GM12873 (cell line): ENCODE results near the gene DYNC2H1.

Experiments
- TF ChIP-seq, protein P1 (sequence below): IDR thresholded peaks from 2 replicates; pipeline ENCODE4 v1.5.1; 2012; ENCODE audit warnings: low read depth, mild to moderate bottlenecking, moderate library complexity, low read length, control low read depth; ENCODE audit not compliant: insufficient read depth; ENCODE audit errors: missing control alignments

Gene DYNC2H1

DNA sequence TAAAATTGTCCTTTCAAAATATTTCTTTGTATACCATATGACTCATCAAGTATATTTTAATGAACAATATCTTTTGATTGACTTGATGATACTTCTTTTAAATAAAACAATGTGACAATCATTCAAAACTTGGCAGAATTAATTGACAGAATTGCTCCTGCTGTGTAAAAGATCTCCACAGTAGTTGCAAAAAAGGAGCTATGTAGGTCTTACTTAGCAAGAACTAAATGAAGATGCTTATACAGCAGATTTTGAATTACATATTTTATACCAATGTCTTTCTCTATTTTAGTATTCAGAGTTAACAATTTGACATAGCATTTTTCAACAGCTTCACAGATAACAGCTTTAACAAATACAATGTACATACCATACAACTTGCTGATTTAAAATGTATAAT, 144.9 kb downstream of the DYNC2H1 start:
- TF ChIP-seq, protein P1, sequence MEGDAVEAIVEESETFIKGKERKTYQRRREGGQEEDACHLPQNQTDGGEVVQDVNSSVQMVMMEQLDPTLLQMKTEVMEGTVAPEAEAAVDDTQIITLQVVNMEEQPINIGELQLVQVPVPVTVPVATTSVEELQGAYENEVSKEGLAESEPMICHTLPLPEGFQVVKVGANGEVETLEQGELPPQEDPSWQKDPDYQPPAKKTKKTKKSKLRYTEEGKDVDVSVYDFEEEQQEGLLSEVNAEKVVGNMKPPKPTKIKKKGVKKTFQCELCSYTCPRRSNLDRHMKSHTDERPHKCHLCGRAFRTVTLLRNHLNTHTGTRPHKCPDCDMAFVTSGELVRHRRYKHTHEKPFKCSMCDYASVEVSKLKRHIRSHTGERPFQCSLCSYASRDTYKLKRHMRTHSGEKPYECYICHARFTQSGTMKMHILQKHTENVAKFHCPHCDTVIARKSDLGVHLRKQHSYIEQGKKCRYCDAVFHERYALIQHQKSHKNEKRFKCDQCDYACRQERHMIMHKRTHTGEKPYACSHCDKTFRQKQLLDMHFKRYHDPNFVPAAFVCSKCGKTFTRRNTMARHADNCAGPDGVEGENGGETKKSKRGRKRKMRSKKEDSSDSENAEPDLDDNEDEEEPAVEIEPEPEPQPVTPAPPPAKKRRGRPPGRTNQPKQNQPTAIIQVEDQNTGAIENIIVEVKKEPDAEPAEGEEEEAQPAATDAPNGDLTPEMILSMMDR, result no peak

DNA sequence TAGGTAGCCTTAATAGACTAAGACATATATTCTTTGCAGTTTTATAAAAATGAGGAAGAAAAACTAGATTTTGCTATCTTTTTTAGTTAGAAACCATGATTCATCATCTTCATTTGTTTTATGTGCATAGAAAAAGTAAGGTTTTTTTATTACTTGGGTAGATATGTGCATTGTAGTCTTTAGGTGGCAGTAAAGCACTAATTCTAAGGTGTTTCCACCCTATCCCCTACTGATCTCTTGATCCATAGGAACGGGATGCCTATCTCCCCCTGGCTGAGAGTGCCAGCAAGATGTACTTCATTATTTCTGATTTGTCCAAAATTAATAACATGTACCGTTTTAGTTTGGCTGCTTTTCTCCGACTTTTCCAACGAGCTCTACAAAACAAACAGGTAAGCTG, 148.1 kb downstream of the DYNC2H1 start:
- TF ChIP-seq, protein P1, result no peak

DNA sequence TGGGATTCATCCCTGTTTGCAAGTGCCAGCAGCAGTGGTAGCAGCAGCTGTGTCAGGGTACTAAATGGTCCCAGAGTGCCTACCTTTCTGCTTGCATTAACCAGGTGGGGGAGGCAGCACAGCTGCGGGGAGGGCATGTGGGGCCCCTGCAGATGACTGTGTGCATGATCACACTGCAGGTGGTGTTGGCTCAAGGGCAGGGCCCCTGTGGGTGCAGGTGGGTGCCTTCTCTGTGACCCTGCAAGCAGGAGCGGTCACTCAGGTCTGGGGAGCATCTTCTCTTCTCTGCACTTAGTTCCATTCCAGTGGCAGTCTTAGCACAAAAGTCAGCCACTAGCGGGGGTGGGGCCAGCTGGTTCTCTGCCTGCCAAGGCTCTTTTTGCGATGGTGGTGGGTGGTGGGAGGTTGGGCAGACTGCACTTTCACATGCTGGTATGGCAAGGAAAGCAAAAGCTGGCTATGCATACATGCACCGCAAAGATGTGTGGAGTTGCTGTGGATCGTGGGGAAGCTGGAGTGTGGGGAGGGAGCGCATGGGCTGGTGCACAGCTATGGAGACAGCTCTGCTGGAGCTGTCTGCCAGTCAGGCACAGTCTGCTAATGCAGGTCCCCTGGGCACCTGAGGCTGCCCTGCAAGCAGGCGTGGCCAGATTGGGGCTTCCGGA, 157.1 kb downstream of the DYNC2H1 start:
- TF ChIP-seq, protein P1, result no peak

DNA sequence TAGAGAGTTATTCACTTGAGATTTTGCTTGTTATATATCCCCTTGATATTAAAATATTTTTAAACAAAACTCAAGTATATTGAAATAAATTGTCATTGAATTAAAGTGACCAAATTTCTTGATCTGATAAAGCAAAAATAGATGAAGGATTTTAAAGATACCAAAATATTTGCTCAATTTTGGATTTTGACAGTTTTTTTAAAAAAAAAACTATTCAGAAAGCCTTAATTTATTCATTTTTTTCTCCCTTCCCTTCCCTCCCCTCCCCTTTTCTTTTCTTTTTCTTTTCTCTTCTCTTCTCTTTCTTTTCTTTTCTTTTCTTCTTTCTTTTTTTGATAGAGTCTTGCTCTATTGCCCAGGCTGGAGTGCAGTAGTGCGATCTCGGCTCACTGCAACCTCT, 163.7 kb downstream of the DYNC2H1 start:
- TF ChIP-seq, protein P1, result no peak

DNA sequence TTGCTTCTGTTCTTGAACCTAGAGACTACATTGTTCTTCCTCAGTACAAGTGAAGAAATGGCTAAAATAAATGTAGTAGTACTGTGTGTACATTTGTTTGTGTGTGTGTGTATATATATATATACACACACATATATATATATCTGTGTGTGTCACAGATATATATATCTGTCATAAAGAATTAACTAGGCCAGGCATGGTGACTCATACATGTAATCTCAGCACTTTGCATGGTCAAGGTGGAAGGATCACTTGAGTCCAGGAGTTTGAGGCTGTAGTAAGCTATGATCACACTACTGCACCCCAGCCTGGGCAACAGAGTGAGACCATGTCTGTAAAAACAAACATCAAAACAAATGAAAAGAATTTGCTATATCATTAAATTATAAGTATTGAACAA, 164.8 kb downstream of the DYNC2H1 start:
- TF ChIP-seq, protein P1, result no peak

DNA sequence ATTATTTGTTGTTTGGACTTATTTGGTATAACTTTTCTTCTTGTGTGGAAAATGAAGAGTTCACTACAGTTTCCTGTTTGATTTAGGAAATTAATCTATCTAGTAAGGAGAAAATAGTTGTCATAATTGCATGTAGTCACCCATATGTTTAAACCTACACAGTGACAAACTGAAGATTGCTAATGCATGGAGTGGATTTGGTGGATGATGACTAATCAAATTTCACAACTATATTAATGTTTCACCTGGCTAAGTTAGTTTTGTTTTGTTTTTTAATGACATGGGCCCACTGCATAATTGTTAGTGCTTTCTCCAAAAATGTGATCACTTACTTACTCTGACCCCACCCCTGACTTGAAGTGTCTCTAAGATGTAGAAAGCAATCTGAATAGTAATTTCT, 170.6 kb downstream of the DYNC2H1 start:
- TF ChIP-seq, protein P1, result no peak

DNA sequence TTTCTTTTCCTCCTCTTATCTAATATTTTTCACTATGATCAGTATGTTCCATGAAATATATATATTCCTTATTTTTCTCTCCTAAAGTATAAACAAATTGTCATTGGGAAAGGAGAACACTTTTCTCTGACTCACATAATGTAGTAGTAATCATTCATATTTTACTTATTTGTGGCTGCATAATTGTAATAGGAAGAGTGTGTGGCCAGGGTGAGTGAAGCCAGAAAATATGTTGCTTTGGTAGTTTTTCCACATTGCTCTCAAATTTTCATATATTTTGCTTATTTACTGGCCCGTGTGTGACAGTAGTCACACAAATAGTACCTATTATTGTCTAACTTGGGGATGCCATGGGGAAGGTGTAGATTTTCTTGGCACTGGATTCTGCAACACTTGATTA, 172.1 kb downstream of the DYNC2H1 start:
- TF ChIP-seq, protein P1, result no peak

DNA sequence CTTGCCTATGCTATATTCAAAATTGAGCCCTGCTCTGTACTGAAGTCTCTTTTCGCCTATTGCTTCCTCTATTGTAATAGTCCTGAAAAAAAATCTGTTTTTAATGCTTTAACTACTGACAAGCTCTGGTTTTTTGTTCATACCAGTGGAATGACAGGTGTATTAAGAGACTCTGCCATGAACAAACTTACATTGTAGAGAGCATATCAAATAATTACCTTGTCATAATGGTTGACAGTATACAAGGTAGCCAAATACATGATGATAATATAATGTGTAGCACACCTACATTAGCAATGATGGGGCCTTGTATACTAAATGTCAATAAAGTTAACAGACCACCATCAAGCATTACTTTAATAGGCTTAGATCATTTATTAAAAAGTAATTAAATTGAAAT, 175.0 kb downstream of the DYNC2H1 start:
- TF ChIP-seq, protein P1, result no peak
